Transverse colon (tissue), 4 donors: ENCODE results near the gene VAMP5. TPM values are rescaled to one million over a fixed set of nuclear protein-coding genes. Genes with fewer than 3 reads are reported as not detected.

ENCODE experiments used
- DNase-seq: peaks from one replicate; pipeline ENCODE4 v3.0.0-alpha.2; 2019
- H3K27ac ChIP-seq, 4 donors: fragments of 200-600 bp; sonication (generic); 2 replicates each; pipeline ENCODE4 v1.5.1; 2016 to 2018; ENCODE audit warnings: inconsistent platforms in 4 of 4
- H3K27me3 ChIP-seq: fragments of 200-600 bp; sonication (generic); 2 replicates; pipeline ENCODE4 v1.5.1; 2017; ENCODE audit warnings: inconsistent platforms
- H3K36me3 ChIP-seq, 4 donors: fragments of 200-600 bp; sonication (generic); 2 replicates each; pipeline ENCODE4 v1.5.1; 2017 to 2019; ENCODE audit warnings: inconsistent platforms in 4 of 4
- H3K4me1 ChIP-seq, 4 donors: fragments of 200-600 bp; sonication (generic); 2 replicates each; pipeline ENCODE4 v1.5.1; 2017 to 2020; ENCODE audit warnings: inconsistent platforms in 4 of 4
- H3K4me3 ChIP-seq, 4 donors: fragments of 200-600 bp; sonication (generic); 1 replicate in 1 of 4; 2 replicates in 3 of 4; pipeline versions ENCODE4 v1.5.1 to v1.6.1; 2017 to 2019; ENCODE audit warnings: inconsistent platforms in 4 of 4
- H3K9me3 ChIP-seq, 2 donors: fragments of 200-600 bp; sonication (generic); 2 replicates each; pipeline ENCODE4 v1.5.1; 2017 to 2019; ENCODE audit warnings: inconsistent platforms in 2 of 2
- EP300 ChIP-seq: sonication (generic); formaldehyde crosslinking; IDR thresholded peaks from one replicate; pipeline ENCODE4 v1.6.1; 2017; ENCODE audit warnings: antibody characterized with exemption, low read depth
- POLR2A ChIP-seq: fragments of 450-650 bp; IDR thresholded peaks from one replicate; pipeline ENCODE4 v1.6.1; 2016; ENCODE audit warnings: antibody characterized with exemption, mild to moderate bottlenecking, moderate library complexity
- POLR2AphosphoS5 ChIP-seq, 3 donors: sonication (generic); formaldehyde crosslinking; IDR thresholded peaks; one replicate each; pipeline ENCODE4 v1.6.1; 2016; ENCODE audit warnings: antibody characterized with exemption in 3 of 3
- WGBS, 2 donors: methylation state at CpG; one replicate each; pipeline ENCODE4 v1.1.5; 2018; ENCODE audit warnings: low coverage in 1 of 2; 5-methylcytosine and 5-hydroxymethylcytosine counted together
- in situ Hi-C, 4 donors: fragments of 200-750 bp; cut with MboI; loops; one replicate each; pipeline versions ENCODE4 v1.15.0 to v1.15.1; 2017; ENCODE audit warnings: low sequenced_read_pairs in 3 of 4, low pct_ligation_motif_present in 1 of 4, low pct_unique_long_range_greater_than_20kb in 1 of 4
- intact Hi-C: fragments of 100-400 bp; cut with DNase I; formaldehyde crosslinking; loops from one replicate; pipeline ENCODE4 v1.15.1; 2023; ENCODE audit warnings: low total_unique reads
- total RNA-seq, 4 donors: library from RNA; depleted of rRNA; stranded (reverse); fragments of >200 nt; gene quantifications; one replicate each; pipeline ENCODE4 v1.1.0, GENCODE V29; 2016
- TF ChIP-seq, protein P1 (sequence below), 5 experiments: fragments of 200-600 bp in 3 of 5; fragments of 450-650 bp in 2 of 5; sonication (generic) in 3 of 5; IDR thresholded peaks; 1 replicate in 2 of 5; 2 replicates in 3 of 5; pipeline ENCODE4 v1.5.1; 2016 to 2017; ENCODE audit warnings: antibody characterized with exemption in 5 of 5, inconsistent platforms in 3 of 5, mild to moderate bottlenecking in 2 of 5, moderate library complexity in 1 of 5

Gene VAMP5
- total RNA-seq, 4 donors from 2014 or later = 9.4 to 26.9 (median 17.1) TPM; not detected in 1

GRCh38 chr2:85549095-85549494 is 35.1 kb upstream of the VAMP5 start:
- in situ Hi-C loops (loop anchor here in 1 of 4 donors (5.0 kb wide), 1 partner anchor 127 kb away; no protein-coding TSS in a partner anchor), intact Hi-C loops (no loop called here)
- peaks cover 0 to 30% (median 15%) of the 10 kb centered on the region in 4 donors for H3K36me3 ChIP-seq
- no peak overlapping the region for H3K4me3 ChIP-seq
- peaks cover 0 to 8% (median 0%) of the 10 kb centered on the region in 4 donors for H3K4me1 ChIP-seq
- no peak for DNase-seq
- TF ChIP-seq POLR2AphosphoS5 (IDR thresholded peaks at IDR 0.05) (no peak), POLR2A (no peak), EP300 (no peak)
- TF ChIP-seq, protein P1, sequence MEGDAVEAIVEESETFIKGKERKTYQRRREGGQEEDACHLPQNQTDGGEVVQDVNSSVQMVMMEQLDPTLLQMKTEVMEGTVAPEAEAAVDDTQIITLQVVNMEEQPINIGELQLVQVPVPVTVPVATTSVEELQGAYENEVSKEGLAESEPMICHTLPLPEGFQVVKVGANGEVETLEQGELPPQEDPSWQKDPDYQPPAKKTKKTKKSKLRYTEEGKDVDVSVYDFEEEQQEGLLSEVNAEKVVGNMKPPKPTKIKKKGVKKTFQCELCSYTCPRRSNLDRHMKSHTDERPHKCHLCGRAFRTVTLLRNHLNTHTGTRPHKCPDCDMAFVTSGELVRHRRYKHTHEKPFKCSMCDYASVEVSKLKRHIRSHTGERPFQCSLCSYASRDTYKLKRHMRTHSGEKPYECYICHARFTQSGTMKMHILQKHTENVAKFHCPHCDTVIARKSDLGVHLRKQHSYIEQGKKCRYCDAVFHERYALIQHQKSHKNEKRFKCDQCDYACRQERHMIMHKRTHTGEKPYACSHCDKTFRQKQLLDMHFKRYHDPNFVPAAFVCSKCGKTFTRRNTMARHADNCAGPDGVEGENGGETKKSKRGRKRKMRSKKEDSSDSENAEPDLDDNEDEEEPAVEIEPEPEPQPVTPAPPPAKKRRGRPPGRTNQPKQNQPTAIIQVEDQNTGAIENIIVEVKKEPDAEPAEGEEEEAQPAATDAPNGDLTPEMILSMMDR (IDR thresholded peaks at IDR 0.05) = no peak
- peak overlapping the region; percentile 9 to 40 (median 35) for H3K27ac ChIP-seq
- no peaks in the 10 kb centered on the region for H3K9me3 ChIP-seq
- no peaks in the 10 kb centered on the region for H3K27me3 ChIP-seq
- WGBS, 2 donors = 92 to 94% methylated on average over 7 to 10 of the region's 10 CpGs

DNA sequence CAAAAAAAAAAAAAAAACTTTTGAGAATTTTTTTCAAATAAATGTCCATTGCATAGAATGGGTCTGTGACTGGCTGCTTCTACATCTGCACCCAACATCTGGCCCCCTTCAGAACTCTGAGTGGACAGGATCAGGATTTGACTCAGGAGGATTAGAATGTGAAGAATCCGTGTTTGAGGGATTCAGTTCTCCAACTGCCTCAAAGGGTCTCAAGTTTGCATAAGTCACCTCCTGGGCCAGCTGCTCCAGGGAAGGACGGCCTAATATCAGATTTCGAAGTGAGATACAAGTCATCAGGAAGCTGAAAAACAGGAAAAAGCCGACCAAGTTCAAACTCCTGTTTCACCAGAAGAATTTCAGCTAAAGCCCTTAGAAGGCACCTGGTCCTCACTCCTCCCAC is 34.4 kb upstream of the VAMP5 start:
- Histone ChIP-seq H3K4me3 (no peak overlapping the region), H3K4me1 (peaks cover 0 to under 1% (median 0%) of the 10 kb centered on the region in 4 donors), H3K9me3 (no peaks in the 10 kb centered on the region), H3K27ac (peak overlapping the region; percentile 40 to 52 (median 48)), H3K36me3 (peaks cover 0 to 31% (median 11%) of the 10 kb centered on the region in 4 donors), H3K27me3 (no peaks in the 10 kb centered on the region)
- in situ Hi-C loops (loop anchor here in 3 of 4 donors (5.0 kb wide), 1 partner anchor 128 kb away; no protein-coding TSS in a partner anchor), intact Hi-C loops (no loop called here)
- 53% methylated on average over 4 of the region's 4 CpGs; no CpG with 5 or more reads in 1 of the 2 donors for WGBS, 2 donors
- DNase-seq = no peak
- TF ChIP-seq, protein P1 (IDR thresholded peaks at IDR 0.05) = no peak
- TF ChIP-seq POLR2A (no peak), EP300 (no peak), POLR2AphosphoS5 (IDR thresholded peaks at IDR 0.05) (peak in 1 of 3 donors; percentile 19)

- DNase-seq = no peak
- WGBS, 2 donors = 84 to 87% methylated on average over 7 to 10 of the region's 10 CpGs
- intact Hi-C loops (no loop called here), in situ Hi-C loops (loop anchor here in 2 of 4 donors (5.0 kb wide), 1 partner anchor 128 kb away; no protein-coding TSS in a partner anchor)
- Histone ChIP-seq H3K9me3 (no peaks in the 10 kb centered on the region), H3K4me1 (no peaks in the 10 kb centered on the region), H3K36me3 (peaks cover 0 to 31% (median 12%) of the 10 kb centered on the region in 4 donors), H3K27ac (peak overlapping the region; percentile 40 to 52 (median 48)), H3K4me3 (no peak overlapping the region), H3K27me3 (no peaks in the 10 kb centered on the region)
- TF ChIP-seq POLR2AphosphoS5 (IDR thresholded peaks at IDR 0.05) (no peak), POLR2A (no peak), EP300 (no peak)
- TF ChIP-seq, protein P1 (IDR thresholded peaks at IDR 0.05) = no peak
Observed at GRCh38 chr2:85550486-85550885, 33.7 kb upstream of the VAMP5 start.

GRCh38 chr2:85551698-85552678 is 32.2 kb upstream of the VAMP5 start:
- no peaks in the 10 kb centered on the region for H3K9me3 ChIP-seq
- TF ChIP-seq, protein P1 (IDR thresholded peaks at IDR 0.05) = peak; percentile 89 to 97 (median 90)
- no peak for TF ChIP-seq EP300
- H3K4me3 ChIP-seq = no peak overlapping the region
- WGBS, 2 donors = 72 to 81% methylated on average over 4 to 9 of the region's 9 CpGs
- intact Hi-C loops (loop anchor here (2.0 kb wide), 1 partner anchor 131 kb away; no protein-coding TSS in a partner anchor), in situ Hi-C loops (loop anchor here in 2 of 4 donors (5.0 kb wide), 1 partner anchor 130 kb away; no protein-coding TSS in a partner anchor)
- no peaks in the 10 kb centered on the region for H3K4me1 ChIP-seq
- no peaks in the 10 kb centered on the region for H3K27me3 ChIP-seq
- no peak overlapping the region for H3K27ac ChIP-seq
- peaks cover 0 to 21% (median 10%) of the 10 kb centered on the region in 4 donors for H3K36me3 ChIP-seq
- DNase-seq = peak; percentile 91
